HepG2 (cell line): Measurements from ENCODE around the gene USP7. TPM values are rescaled to one million over a fixed set of nuclear protein-coding genes. Genes with fewer than 3 reads are reported as not detected.
A peak's percentile ranks its signal among the peaks of the same experiment; 100 is the strongest.

ENCODE experiments used
- ATF1 ChIP-seq: IDR thresholded peaks from 2 replicates; pipeline ENCODE4 v1.6.1; 2016; ENCODE audit warnings: mild to moderate bottlenecking, control low read depth
- EHMT2 ChIP-seq: fragments of 200-600 bp; sonication (generic); IDR thresholded peaks from 2 replicates; pipeline ENCODE4 v1.7.0; 2017; ENCODE audit warnings: antibody characterized with exemption, low read depth, low read length, borderline replicate concordance
- GLI4 ChIP-seq: sonication (generic); formaldehyde crosslinking; IDR thresholded peaks from 2 replicates; pipeline ENCODE4 v1.5.1; 2020; ENCODE audit warnings: missing genetic modification reagents, mild to moderate bottlenecking, moderate library complexity, borderline replicate concordance
- GZF1 ChIP-seq: sonication (generic); formaldehyde crosslinking; IDR thresholded peaks from 2 replicates; pipeline ENCODE4 v1.5.1; 2020; ENCODE audit warnings: mild to moderate bottlenecking, missing genetic modification reagents
- HOXA5 ChIP-seq: sonication (generic); formaldehyde crosslinking; IDR thresholded peaks from 2 replicates; pipeline ENCODE4 v1.4.0; 2020; ENCODE audit warnings: missing genetic modification reagents
- JDP2 ChIP-seq: sonication (generic); formaldehyde crosslinking; IDR thresholded peaks from 2 replicates; pipeline ENCODE4 v1.8.1; 2022; ENCODE audit warnings: missing genetic modification reagents, borderline replicate concordance
- KDM5A ChIP-seq: fragments of 200-600 bp; sonication (generic); IDR thresholded peaks from 2 replicates; pipeline ENCODE4 v1.7.0; 2018; ENCODE audit warnings: antibody characterized with exemption, mild to moderate bottlenecking, low read length, borderline replicate concordance
- KLF13 ChIP-seq: sonication (generic); formaldehyde crosslinking; IDR thresholded peaks from 2 replicates; pipeline ENCODE4 v1.4.0; 2020; ENCODE audit warnings: mild to moderate bottlenecking, missing genetic modification reagents
- MIXL1 ChIP-seq: IDR thresholded peaks from 2 replicates; pipeline ENCODE4 v1.6.1; 2016
- NR3C1 ChIP-seq: sonication (generic); formaldehyde crosslinking; IDR thresholded peaks from 2 replicates; pipeline ENCODE4 v1.4.0; 2020; ENCODE audit warnings: missing genetic modification reagents
- PAF1 ChIP-seq: IDR thresholded peaks from 2 replicates; pipeline ENCODE4 v1.6.1; 2016; ENCODE audit warnings: missing genetic modification reagents, missing compliant biosample characterization
- RFXAP ChIP-seq: sonication (generic); formaldehyde crosslinking; IDR thresholded peaks from 2 replicates; pipeline ENCODE4 v1.4.0; 2020; ENCODE audit warnings: missing genetic modification reagents, borderline replicate concordance
- TP53 ChIP-seq: sonication (generic); formaldehyde crosslinking; conservative IDR thresholded peaks from 2 replicates; pipeline ENCODE4 v1.4.0; 2020; ENCODE audit warnings: missing genetic modification reagents
- ZFAT ChIP-seq: sonication (generic); formaldehyde crosslinking; conservative IDR thresholded peaks from 2 replicates; pipeline ENCODE4 v1.8.1; 2023; ENCODE audit warnings: missing genetic modification reagents, inconsistent platforms
- ZFP36L1 ChIP-seq: sonication (generic); formaldehyde crosslinking; IDR thresholded peaks from 2 replicates; pipeline ENCODE4 v1.8.0; 2022; ENCODE audit warnings: mild to moderate bottlenecking, missing genetic modification reagents, moderate library complexity
- ZNF275 ChIP-seq: sonication (generic); formaldehyde crosslinking; IDR thresholded peaks from 2 replicates; pipeline ENCODE4 v1.8.0; 2022; ENCODE audit warnings: missing genetic modification reagents, mild to moderate bottlenecking, inconsistent platforms, borderline replicate concordance
- ZNF343 ChIP-seq: sonication (generic); formaldehyde crosslinking; IDR thresholded peaks from 2 replicates; pipeline ENCODE4 v1.4.0; 2020; ENCODE audit warnings: mild to moderate bottlenecking, missing genetic modification reagents
- ZNF414 ChIP-seq: sonication (generic); formaldehyde crosslinking; IDR thresholded peaks from 2 replicates; pipeline ENCODE4 v1.5.0; 2020; ENCODE audit warnings: missing genetic modification reagents
- ZNF460 ChIP-seq: sonication (generic); formaldehyde crosslinking; IDR thresholded peaks from 2 replicates; pipeline ENCODE4 v1.5.1; 2020; ENCODE audit warnings: missing genetic modification reagents, mild to moderate bottlenecking, borderline replicate concordance
- ZNF530 ChIP-seq: sonication (generic); formaldehyde crosslinking; IDR thresholded peaks from 2 replicates; pipeline ENCODE4 v1.5.0; 2020; ENCODE audit warnings: low read depth, mild to moderate bottlenecking, missing genetic modification reagents
- ZNF672 ChIP-seq: sonication (generic); formaldehyde crosslinking; IDR thresholded peaks from 2 replicates; pipeline ENCODE4 v1.8.1; 2022; ENCODE audit warnings: missing genetic modification reagents
- ZNF674 ChIP-seq: sonication (generic); formaldehyde crosslinking; IDR thresholded peaks from 2 replicates; pipeline ENCODE4 v1.5.0; 2020; ENCODE audit warnings: low read depth, mild to moderate bottlenecking, missing genetic modification reagents
- ZNF780A ChIP-seq: sonication (generic); formaldehyde crosslinking; IDR thresholded peaks from 2 replicates; pipeline ENCODE4 v1.8.0; 2022; ENCODE audit warnings: mild to moderate bottlenecking, missing genetic modification reagents, moderate library complexity
- polyA plus RNA-seq, 8 experiments: library from polyadenylated mRNA; depleted of rRNA in 3 of 8; stranded (reverse) in 7 of 8; unstranded in 1 of 8; fragments of >200 nt; fragmentation: Illumina TruSeq in 4 of 8; extraction: Trizol in 4 of 8; gene quantifications; 2 replicates each; pipeline versions ENCODE4 v1.2.1 to v1.2.3, GENCODE V29; 2011 to 2016; ENCODE audit warnings: low read depth in 4 of 8, missing spikeins in 1 of 8, mixed read lengths in 1 of 8; ENCODE audit not compliant: insufficient read depth in 1 of 8
- total RNA-seq, 5 experiments: library from RNA; depleted of rRNA; stranded (reverse); fragments of >200 nt; fragmentation: Illumina TruSeq; extraction: Trizol; gene quantifications; 2 replicates each; pipeline ENCODE4 v1.2.3, GENCODE V29; 2016; ENCODE audit warnings: low read depth in 1 of 5
- TF ChIP-seq, protein P1 (sequence below), 2 experiments: fragments of 450-650 bp in 1 of 2; sonication (generic) in 1 of 2; formaldehyde crosslinking; IDR thresholded peaks; 2 replicates each; pipeline versions ENCODE4 v1.5.0 to v1.8.0; 2020 to 2022; ENCODE audit warnings: mild to moderate bottlenecking in 1 of 2, missing genetic modification reagents in 1 of 2
- TF ChIP-seq, protein P2 (sequence below): sonication (generic); formaldehyde crosslinking; IDR thresholded peaks from 2 replicates; pipeline ENCODE4 v1.8.0; 2022; ENCODE audit warnings: low read depth, missing genetic modification reagents
- TF ChIP-seq, protein P3 (sequence below): sonication (generic); formaldehyde crosslinking; IDR thresholded peaks from 2 replicates; pipeline ENCODE4 v1.4.0; 2020; ENCODE audit warnings: mild to moderate bottlenecking, missing genetic modification reagents

Gene USP7
- total and polyA plus RNA-seq, 2 of the 13 experiments (the other 11 are each of a cell fraction or from before 2014, with no cell fraction given), result 52.5 to 173 TPM

DNA sequence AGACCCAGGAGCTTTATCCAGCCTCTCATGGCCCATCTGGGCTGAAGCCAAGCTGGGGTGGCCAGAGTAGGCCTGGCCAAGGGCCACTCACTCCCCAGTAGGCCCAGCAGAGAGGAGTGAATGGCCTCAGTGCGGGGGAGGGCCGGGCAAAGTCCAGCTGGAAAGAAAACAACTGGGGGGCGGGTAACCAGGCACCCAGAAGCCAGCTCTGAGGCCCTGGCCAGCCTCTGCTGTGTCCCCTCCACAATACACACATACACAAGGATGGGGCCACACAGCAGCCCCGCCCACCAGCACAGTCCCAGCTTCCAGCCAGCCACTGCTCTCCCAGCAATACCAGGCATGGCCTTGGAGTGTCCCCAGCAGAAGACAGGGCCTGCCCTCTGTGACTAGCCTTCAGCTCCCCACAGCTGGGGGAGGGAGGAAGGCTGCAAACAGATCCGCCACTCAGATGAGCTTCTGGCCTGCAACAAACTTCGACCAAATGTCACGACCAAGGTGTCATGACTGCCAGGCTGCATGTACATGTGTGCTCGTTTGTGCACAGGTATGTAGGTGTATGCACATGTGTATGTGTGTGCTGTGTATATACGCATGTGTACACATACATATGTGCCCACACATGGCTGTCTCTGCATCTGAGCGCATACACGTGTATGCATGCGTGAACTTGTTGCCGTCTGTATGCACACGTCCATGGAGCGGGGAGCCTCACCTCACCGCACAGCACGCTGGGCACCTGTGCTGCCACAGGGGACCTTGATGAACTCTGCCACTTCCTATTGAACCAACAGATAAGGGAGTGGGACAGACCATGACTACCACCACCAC is 99.9 kb downstream of the USP7 start (continued):
- TF ChIP-seq, protein P1, sequence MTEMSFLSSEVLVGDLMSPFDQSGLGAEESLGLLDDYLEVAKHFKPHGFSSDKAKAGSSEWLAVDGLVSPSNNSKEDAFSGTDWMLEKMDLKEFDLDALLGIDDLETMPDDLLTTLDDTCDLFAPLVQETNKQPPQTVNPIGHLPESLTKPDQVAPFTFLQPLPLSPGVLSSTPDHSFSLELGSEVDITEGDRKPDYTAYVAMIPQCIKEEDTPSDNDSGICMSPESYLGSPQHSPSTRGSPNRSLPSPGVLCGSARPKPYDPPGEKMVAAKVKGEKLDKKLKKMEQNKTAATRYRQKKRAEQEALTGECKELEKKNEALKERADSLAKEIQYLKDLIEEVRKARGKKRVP (CRISPR knock-in tag; IDR thresholded peaks at IDR 0.05), result peak in 1 of 2 experiments; percentile 71; a peak in 2 of 4 replicates
- TF ChIP-seq ZNF414 (peak; percentile 56; the same call in 1 of the 2 replicates), ZFAT (no peak), ZNF672 (CRISPR knock-in tag) (peak; percentile 98), JDP2 (CRISPR knock-in tag) (peak; percentile 59; the same call in 1 of the 2 replicates), KLF13 (no peak), MIXL1 (CRISPR knock-in tag) (peak; percentile 82), ZNF674 (CRISPR knock-in tag) (no peak), ZFP36L1 (CRISPR knock-in tag) (peak; percentile 24), ZNF275 (CRISPR knock-in tag) (peak; percentile 99), ZNF460 (CRISPR knock-in tag) (peak; percentile 81; the same call in 1 of the 2 replicates), GLI4 (CRISPR knock-in tag) (peak; percentile 81; the same call in 1 of the 2 replicates), KDM5A (no peak; the same call in 1 of the 2 replicates), EHMT2 (peak; percentile 75; the same call in 1 of the 2 replicates), HOXA5 (CRISPR knock-in tag) (peak; percentile 98), NR3C1 (CRISPR knock-in tag) (no peak), ATF1 (CRISPR knock-in tag) (no peak), ZNF780A (CRISPR knock-in tag) (peak; percentile 99), GZF1 (CRISPR knock-in tag) (peak; percentile 81; the same call in 1 of the 2 replicates), RFXAP (CRISPR knock-in tag) (peak; percentile 97), ZNF530 (CRISPR knock-in tag) (no peak), ZNF343 (CRISPR knock-in tag) (peak; percentile 99), PAF1 (peak; percentile 93; the same call in 1 of the 2 replicates), TP53 (peak; percentile 96)
- TF ChIP-seq, protein P2, sequence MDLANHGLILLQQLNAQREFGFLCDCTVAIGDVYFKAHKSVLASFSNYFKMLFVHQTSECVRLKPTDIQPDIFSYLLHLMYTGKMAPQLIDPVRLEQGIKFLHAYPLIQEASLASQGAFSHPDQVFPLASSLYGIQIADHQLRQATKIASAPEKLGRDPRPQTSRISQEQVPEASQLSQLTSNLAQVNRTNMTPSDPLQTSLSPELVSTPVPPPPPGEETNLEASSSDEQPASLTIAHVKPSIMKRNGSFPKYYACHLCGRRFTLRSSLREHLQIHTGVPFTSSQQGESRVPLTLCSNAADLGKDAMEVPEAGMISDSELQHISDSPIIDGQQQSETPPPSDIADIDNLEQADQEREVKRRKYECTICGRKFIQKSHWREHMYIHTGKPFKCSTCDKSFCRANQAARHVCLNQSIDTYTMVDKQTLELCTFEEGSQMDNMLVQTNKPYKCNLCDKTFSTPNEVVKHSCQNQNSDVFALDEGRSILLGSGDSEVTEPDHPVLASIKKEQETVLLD (CRISPR knock-in tag), result peak; percentile 63
- TF ChIP-seq, protein P3, sequence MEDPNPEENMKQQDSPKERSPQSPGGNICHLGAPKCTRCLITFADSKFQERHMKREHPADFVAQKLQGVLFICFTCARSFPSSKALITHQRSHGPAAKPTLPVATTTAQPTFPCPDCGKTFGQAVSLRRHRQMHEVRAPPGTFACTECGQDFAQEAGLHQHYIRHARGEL (CRISPR knock-in tag), result peak; percentile 89; the same call in 1 of the 2 replicates
